Fibroblast of skin of scalp (primary cell): Measurements from ENCODE around the gene MALRD1.
A peak's percentile ranks its signal among the peaks of the same experiment; 100 is the strongest.
"Not testable (repeated sequence)": the region's sequence is repeated elsewhere in the genome, so short reads cannot be mapped to it uniquely, and the experiment has no call there.

Experiments used
- DNase-seq: peaks from one replicate; pipeline ENCODE4 v3.0.0-alpha.2; 2013

MALRD1 gene

GRCh38 chr10:19724287-19724686 lies 675.7 kb downstream of the MALRD1 start:
- no peak for DNase-seq

GRCh38 chr10:19728376-19728775 lies 679.8 kb downstream of the MALRD1 start:
- DNase-seq = no peak

GRCh38 chr10:19728964-19729363 lies 680.4 kb downstream of the MALRD1 start:
- DNase-seq = no peak

GRCh38 chr10:19730167-19730906 lies 681.7 kb downstream of the MALRD1 start:
- peak; percentile 45 for DNase-seq

- DNase-seq = peak; percentile 28
Measured at GRCh38 chr10:19730907-19731217, 682.3 kb downstream of the MALRD1 start.

GRCh38 chr10:19731560-19731959 lies 683.0 kb downstream of the MALRD1 start:
- no peak for DNase-seq

GRCh38 chr10:19738440-19738839 lies 689.8 kb downstream of the MALRD1 start:
- DNase-seq = no peak

GRCh38 chr10:19739232-19739631 lies 690.6 kb downstream of the MALRD1 start:
- not testable (repeated sequence) for DNase-seq

GRCh38 chr10:19742144-19742543 lies 693.5 kb downstream of the MALRD1 start:
- not testable (repeated sequence) for DNase-seq

GRCh38 chr10:19745672-19746071 lies 697.1 kb downstream of the MALRD1 start:
- DNase-seq = peak; percentile 21

GRCh38 chr10:19749185-19749729 lies 700.7 kb downstream of the MALRD1 start:
- peak; percentile 79 for DNase-seq

- DNase-seq = no peak
Measured at GRCh38 chr10:19750972-19751371, 702.4 kb downstream of the MALRD1 start.

GRCh38 chr10:19756919-19757318 lies 708.3 kb downstream of the MALRD1 start:
- DNase-seq = no peak

- no peak for DNase-seq
Measured at GRCh38 chr10:19762026-19762425, 713.4 kb downstream of the MALRD1 start.

GRCh38 chr10:19764111-19764510 lies 715.5 kb downstream of the MALRD1 start:
- no peak for DNase-seq

- no peak for DNase-seq
Measured at GRCh38 chr10:19767876-19768275, 719.3 kb downstream of the MALRD1 start.

GRCh38 chr10:19769826-19770225 lies 721.2 kb downstream of the MALRD1 start:
- DNase-seq = not testable (repeated sequence)

GRCh38 chr10:19772972-19773371 lies 724.4 kb downstream of the MALRD1 start:
- DNase-seq = no peak

GRCh38 chr10:19775296-19775695 lies 726.7 kb downstream of the MALRD1 start:
- DNase-seq = no peak

- DNase-seq = no peak
Measured at GRCh38 chr10:19777806-19778205, 729.2 kb downstream of the MALRD1 start.

- DNase-seq = no peak
Measured at GRCh38 chr10:19778996-19779395, 730.4 kb downstream of the MALRD1 start.

GRCh38 chr10:19782430-19783089 lies 734.0 kb downstream of the MALRD1 start:
- DNase-seq = no peak

GRCh38 chr10:19783721-19784120 lies 735.1 kb downstream of the MALRD1 start:
- DNase-seq = no peak
